ENCODE data around the gene PRAC1.

- TF ChIP-seq CTCF (IDR thresholded peaks at IDR 0.05; ENCODE audit: low read depth, low read length) (no peak), EZH2phosphoT487 (IDR thresholded peaks at IDR 0.05; ENCODE audit: low read depth) (no peak)
Observed at GRCh38 chr17:48720266-48721008, 1.9 kb downstream of the PRAC1 start.
